ENCODE data around the gene CPSF4.
"Not testable (repeated sequence)": the region's sequence is repeated elsewhere in the genome, so short reads cannot be mapped to it uniquely, and the experiment has no call there.

Gene CPSF4

GRCh38 chr7:99497766-99498545 lies 59.2 kb downstream of the CPSF4 start:
- no peak for DNase-seq

- DNase-seq, result no peak
Observed at GRCh38 chr7:99498546-99498944, 59.8 kb downstream of the CPSF4 start.

DNA sequence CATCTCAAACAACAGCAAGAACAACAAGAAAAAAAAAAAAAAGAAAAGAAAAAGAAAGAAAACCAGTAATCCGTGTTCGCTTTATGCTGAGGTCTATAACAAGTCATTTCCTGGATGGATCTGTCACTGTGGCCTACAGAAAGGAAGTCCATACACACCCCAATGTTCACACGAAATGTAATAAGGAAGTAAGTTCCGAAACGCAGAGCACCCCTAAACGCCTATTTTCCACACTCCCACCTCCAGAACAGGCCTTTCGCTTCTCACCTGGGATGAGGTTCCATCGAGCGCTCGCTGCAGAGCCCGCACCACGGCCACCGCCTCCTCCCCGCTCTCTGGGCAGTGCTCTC lies 60.6 kb downstream of the CPSF4 start:
- peak in 2 of 5 donors; percentile 21 to 59 for DNase-seq

DNA sequence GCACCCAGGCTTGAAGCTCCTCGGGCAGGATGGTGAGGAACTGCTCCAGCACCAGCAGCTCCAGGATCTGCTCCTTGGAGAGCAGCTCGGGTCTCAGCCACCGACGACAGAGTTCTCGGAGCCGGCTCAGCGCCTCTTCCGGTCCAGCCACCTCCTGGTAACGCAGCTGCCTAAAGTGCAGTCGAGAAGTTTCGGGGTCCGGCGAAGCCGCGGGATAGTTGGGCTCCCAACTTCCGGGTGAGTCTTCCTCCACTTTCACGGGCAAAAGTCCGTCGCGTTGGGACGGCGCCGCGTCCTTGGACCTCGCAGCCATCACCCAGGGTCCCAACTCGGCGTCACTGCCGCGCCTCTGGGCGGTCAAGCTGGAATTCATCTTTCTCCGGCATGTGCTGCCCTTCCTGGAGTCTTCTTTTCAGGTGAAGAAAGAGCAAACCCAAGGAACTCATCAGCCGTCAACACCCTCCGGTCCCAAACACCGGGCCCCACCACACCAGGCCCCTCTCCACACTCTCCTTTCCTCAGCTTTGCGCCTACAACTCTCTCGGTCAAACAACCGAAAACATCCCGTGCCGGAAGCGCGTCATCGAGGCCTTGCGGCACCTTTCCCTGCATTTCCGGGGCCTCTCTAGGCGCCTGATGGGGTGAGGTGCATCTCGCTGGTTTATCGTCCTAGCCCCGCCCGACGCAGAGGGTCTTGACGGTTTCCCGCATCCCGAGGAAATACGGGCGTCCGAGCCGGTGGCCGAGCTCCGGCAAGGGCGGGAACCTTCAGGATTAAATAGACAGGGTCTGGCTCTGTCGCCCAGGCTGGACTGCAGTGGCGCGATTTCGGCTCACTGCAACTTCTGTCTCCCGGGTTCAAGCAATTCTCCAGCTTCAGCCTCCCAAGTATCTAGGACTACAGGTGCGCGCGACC lies 61.2 kb downstream of the CPSF4 start, which contains the start of gene ZNF394:
ZNF394 (minus strand) TSS at position 561 of the 916 bp plus-strand sequence; CDS start at position 373, 188 bp downstream.
- peak; percentile 76 to 92 (median 85) for DNase-seq

DNA sequence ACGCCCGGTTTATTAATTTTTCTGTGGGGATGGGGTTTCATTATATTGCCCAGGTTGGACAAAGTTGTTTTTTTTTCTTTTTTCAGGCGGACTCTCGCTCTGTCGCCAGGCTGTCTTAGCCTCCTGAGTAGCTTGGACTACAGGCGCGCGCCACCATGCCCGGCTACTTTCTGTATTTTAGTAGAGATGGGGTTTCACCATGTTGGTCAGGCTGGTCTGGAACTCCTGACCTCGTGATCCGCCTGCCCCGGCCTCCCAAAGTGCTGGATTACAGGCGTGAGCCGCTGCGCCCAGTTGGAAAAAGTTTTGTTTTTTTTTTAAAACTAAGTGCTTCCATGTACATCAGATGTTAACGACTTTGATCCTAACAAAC lies 61.9 kb downstream of the CPSF4 start:
- DNase-seq, result no peak

DNA sequence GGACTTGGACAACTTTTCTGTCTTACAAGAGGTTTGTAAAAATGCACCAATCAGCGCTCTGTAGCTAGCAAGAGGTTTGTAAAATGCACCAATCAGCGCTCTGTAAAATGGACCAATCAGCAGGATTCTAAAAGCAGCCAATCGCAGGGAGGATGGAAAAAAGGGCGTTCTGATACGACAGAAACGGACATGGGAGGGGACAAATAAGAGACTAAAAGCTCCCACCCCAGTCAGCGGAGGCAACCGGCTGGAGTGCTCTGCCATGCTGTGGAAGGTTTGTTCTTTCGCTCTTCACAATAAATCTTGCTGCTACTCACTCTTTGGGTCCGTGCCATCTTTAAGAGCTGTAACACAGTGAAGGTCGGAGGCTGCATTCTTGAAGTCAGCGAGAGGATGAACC lies 62.5 kb downstream of the CPSF4 start:
- not testable (repeated sequence) for DNase-seq

DNA sequence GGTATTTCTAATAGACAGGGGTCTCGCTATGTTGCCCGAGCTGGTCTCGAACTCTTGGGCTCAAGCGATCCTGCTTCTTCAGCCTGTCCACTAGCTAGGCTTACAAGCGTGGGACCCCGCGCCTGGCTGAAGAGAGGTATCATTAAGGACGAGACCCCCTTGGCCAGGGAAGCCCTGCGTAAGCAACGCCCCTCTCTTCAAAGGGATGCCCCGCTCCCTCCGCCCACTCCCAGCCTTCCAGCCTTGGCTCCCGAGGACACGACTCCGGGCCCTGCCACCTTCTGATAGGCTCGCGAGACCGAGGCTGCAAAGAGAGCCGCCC lies 65.5 kb downstream of the CPSF4 start:
- no peak for DNase-seq

GRCh38 chr7:99504603-99505323 lies 66.0 kb downstream of the CPSF4 start, which contains the start of gene ZKSCAN5:
ZKSCAN5 (plus strand) TSS chr7:99504662; CDS start chr7:99506045, 1,383 bp downstream.
- peak; percentile 93 to 96 (median 95) for DNase-seq

DNA sequence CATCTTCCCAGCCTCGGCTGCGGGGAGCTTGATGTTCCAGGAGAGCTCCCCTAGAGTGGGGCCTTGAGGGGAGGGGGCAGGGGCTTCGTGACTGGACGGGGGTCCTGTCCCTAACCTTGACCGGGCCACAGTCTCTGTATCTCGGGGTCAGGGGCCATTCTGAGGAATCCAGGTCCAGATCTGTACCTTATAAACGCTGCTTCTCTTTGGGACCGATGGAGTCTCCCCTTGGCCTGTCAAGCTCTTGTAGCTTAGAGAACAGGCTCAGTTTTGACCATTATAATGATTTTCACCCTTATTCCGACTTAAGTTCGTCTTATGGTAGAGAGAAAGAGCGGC lies 66.5 kb downstream of the CPSF4 start:
- no peak for DNase-seq

Data from T-helper 1 cell (primary cell).